Coronary artery (tissue), 2 donors: ENCODE data around the gene ARSJ.
"Not testable (repeated sequence)": the region's sequence is repeated elsewhere in the genome, so short reads cannot be mapped to it uniquely, and the experiment has no call there.

Source experiments
- DNase-seq: peaks from one replicate; pipeline ENCODE4 v3.0.0-alpha.2; 2017; ENCODE audit warnings: low spot score
- H3K27ac ChIP-seq, 2 donors: fragments of 200-600 bp; sonication (generic); one replicate each; pipeline ENCODE4 v1.5.1; 2016 to 2019
- H3K4me3 ChIP-seq: fragments of 200-600 bp; sonication (generic); 2 replicates; pipeline ENCODE4 v1.5.1; 2016; ENCODE audit warnings: mild to moderate bottlenecking, moderate library complexity
- TF ChIP-seq, protein P1 (sequence below): fragments of 200-600 bp; sonication (generic); IDR thresholded peaks from one replicate; pipeline ENCODE4 v1.5.1; 2019; ENCODE audit warnings: antibody characterized with exemption

ARSJ gene

DNA sequence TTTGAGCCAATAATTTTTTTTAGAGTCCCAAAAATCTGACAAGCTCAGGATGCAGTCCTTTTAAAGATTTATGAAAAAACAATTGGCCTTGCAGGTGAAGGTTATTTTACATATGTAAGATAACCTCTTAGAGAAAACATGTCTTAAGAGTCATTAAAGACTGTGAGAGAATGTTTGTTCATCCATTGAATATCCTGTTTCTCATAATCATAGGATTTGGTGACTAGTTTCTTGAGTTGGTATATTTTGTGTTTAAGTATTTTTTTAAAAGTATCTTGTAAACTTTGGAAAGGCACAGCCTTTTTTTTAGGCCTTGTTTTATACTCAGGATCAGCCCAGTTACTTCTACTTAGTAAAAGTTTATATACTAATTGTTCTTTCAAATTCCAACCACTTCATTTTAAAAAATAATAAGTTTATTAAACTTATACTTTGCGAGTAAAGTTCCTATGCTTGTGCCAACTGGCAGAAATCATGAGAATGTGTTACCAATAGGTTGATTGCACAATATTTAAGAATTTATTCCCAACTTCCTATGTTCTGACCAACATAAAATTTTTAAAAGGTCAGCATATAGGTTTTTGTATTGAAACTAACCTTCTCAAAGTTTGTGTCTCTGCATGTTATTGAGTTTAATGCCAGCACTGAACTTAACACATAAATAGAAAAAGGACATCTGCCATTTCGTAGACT, 40.0 kb upstream of the ARSJ start:
- Histone ChIP-seq H3K4me3 (no peak overlapping the region), H3K27ac (no peak overlapping the region)
- DNase-seq: no peak
- TF ChIP-seq, protein P1, sequence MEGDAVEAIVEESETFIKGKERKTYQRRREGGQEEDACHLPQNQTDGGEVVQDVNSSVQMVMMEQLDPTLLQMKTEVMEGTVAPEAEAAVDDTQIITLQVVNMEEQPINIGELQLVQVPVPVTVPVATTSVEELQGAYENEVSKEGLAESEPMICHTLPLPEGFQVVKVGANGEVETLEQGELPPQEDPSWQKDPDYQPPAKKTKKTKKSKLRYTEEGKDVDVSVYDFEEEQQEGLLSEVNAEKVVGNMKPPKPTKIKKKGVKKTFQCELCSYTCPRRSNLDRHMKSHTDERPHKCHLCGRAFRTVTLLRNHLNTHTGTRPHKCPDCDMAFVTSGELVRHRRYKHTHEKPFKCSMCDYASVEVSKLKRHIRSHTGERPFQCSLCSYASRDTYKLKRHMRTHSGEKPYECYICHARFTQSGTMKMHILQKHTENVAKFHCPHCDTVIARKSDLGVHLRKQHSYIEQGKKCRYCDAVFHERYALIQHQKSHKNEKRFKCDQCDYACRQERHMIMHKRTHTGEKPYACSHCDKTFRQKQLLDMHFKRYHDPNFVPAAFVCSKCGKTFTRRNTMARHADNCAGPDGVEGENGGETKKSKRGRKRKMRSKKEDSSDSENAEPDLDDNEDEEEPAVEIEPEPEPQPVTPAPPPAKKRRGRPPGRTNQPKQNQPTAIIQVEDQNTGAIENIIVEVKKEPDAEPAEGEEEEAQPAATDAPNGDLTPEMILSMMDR: no peak

GRCh38 chr4:114017120-114017917, 37.9 kb upstream of the ARSJ start:
- no peak for DNase-seq
- TF ChIP-seq, protein P1: no peak
- H3K27ac ChIP-seq: no peak overlapping the region
- no peak overlapping the region for H3K4me3 ChIP-seq

GRCh38 chr4:114015444-114015899, 36.0 kb upstream of the ARSJ start:
- TF ChIP-seq, protein P1: no peak
- H3K27ac ChIP-seq: no peak overlapping the region
- H3K4me3 ChIP-seq: no peak overlapping the region
- no peak for DNase-seq

- H3K27ac ChIP-seq: not testable (repeated sequence)
Measured at GRCh38 chr4:114013201-114013600, 33.8 kb upstream of the ARSJ start.

GRCh38 chr4:114012749-114013148, 33.3 kb upstream of the ARSJ start:
- H3K4me3 ChIP-seq: no peak overlapping the region
- no peak overlapping the region for H3K27ac ChIP-seq
- TF ChIP-seq, protein P1: no peak
- DNase-seq: no peak

More at GRCh38 chr4:114013201-114013600, 33.8 kb upstream of the ARSJ start:
- not testable (repeated sequence) for H3K4me3 ChIP-seq, DNase-seq

GRCh38 chr4:114005569-114006442, 26.4 kb upstream of the ARSJ start:
- H3K27ac ChIP-seq: no peak overlapping the region
- no peak overlapping the region for H3K4me3 ChIP-seq
- DNase-seq: no peak
- TF ChIP-seq, protein P1: no peak

- H3K4me3 ChIP-seq, DNase-seq, H3K27ac ChIP-seq: not testable (repeated sequence)
Measured at GRCh38 chr4:114004483-114005226, 25.2 kb upstream of the ARSJ start.
